HG03159 (cell line): ENCODE data around the gene ZDHHC16.
"Not testable (repeated sequence)": the region's sequence is repeated elsewhere in the genome, so short reads cannot be mapped to it uniquely, and the experiment has no call there.

Experiments used
- ATAC-seq: cut with Tn5 transposase; IDR thresholded peaks from one replicate; pipeline ENCODE4 v1.9.1; 2021; ENCODE audit warnings: mild to moderate bottlenecking, moderate library complexity; ENCODE audit not compliant: unreplicated experiment

ZDHHC16 gene

GRCh38 chr10:97445722-97446639 lies at the start of gene ZDHHC16, which contains the start of gene EXOSC1:
Gene ZDHHC16, plus strand, starts transcription at chr10:97446175. Its CDS starts 5,501 bp downstream, at chr10:97451676.
Gene EXOSC1, minus strand, starts transcription at chr10:97446006. Its CDS starts 21 bp downstream, at chr10:97445985.
- ATAC-seq: peak; percentile 95

GRCh38 chr10:97399843-97400545 lies 46.0 kb upstream of the ZDHHC16 start:
- ATAC-seq: no peak

- peak; percentile 92 for ATAC-seq
These were observed 45.1 kb upstream of the ZDHHC16 start, which contains the start of gene RRP12 for GRCh38 chr10:97400665-97401454. Gene RRP12, minus strand, starts transcription at chr10:97401340. Its CDS starts 109 bp downstream, at chr10:97401231.

DNA sequence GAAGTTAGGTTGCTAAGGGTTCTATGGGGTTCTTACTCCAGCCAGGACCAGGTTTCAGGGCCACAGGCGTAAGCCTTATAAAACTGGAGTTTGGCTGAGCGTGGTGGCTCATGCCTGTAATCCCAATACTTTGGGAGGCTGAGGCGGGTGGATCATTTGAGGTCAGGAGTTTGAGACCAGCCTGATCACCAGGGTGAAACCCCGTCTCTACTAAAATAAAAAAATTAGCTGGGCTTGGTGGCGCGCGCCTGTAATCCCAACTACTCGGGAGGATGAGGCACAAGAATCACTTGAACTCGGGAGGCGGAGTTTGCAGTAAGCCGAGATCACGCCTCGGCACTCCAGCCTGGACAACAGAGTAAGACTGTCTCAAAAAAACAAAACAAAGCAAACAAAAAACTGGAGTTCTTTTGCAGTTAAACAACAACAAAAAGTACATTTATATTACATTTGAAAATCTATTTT lies 44.5 kb upstream of the ZDHHC16 start:
- no peak for ATAC-seq

GRCh38 chr10:97404044-97404443 lies 41.9 kb upstream of the ZDHHC16 start:
- ATAC-seq: no peak

DNA sequence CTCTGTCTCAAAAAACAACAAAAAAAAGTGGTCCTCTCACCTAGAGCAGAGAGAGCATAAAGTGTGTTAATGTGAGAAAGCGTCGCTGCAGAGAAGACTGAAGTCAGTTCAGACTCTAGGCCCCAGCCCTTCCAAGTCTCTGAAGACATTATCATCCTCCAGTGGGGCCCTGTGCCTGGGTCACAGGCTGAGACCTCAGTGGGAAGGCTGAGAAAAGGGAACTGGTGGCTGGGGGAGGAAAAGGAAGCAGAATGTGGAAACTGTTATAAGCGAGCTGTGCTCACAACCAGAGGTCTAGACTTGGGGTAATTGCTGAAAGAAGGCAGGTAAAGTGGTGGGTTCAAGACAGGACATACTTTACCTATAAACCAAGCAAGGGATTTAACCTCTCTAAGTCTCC lies 39.9 kb upstream of the ZDHHC16 start:
- no peak for ATAC-seq

GRCh38 chr10:97406483-97406882 lies 39.5 kb upstream of the ZDHHC16 start:
- not testable (repeated sequence) for ATAC-seq

DNA sequence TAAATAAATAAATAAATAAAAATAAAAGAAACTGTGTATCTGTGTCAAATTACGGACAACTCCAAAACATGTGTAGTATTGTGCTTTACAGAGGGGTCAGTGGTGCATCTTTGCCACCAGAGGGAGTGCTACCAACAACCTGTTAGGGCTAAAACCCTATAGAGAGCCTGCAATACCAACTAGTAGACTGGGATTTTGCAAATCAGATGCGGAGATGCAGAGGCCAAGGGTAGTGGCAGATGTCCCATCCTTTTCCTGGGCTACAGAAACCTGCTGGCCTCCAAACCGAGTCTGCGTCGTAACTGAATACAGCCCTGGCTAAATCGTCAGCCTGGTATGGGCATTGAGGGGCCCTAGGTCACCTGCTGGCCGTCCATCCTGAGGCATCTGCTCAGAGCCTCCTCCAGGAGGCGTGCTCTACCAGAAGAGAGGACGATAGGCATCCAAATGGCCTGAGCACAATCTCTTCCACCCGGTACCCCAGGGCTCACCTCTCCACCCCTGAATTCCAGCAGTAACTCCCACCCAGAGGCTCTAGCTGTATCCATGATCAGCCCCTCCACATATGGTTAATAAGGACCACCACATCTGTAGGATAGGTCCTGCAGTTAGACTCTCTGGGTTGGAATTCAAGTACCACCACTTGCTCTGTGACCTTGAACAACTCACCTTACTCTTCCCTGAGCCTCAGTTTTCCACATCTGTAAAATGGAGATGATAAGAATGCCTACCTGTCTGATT lies 38.6 kb upstream of the ZDHHC16 start:
- peak; percentile 89 for ATAC-seq

DNA sequence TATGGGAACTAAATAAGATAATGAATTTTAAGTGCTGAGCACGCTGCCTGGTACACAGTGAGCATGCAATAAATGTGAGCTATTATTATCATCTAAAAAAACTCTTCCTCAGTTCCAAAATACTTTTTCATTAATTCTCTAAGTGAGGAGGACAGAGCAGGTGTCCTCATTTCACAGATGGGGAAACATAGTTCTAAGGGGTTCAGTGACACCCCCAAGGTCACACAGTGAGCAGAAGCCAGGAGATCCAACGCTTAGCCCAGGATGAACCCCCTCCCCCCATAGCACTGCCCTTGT lies 38.1 kb upstream of the ZDHHC16 start:
- no peak for ATAC-seq

- no peak for ATAC-seq
These were observed 37.4 kb upstream of the ZDHHC16 start for GRCh38 chr10:97408496-97408992.

- no peak for ATAC-seq
These were observed 34.6 kb upstream of the ZDHHC16 start for GRCh38 chr10:97411406-97411805.

- no peak for ATAC-seq
These were observed 33.1 kb upstream of the ZDHHC16 start for GRCh38 chr10:97412891-97413304.

- no peak for ATAC-seq
These were observed 29.4 kb upstream of the ZDHHC16 start for GRCh38 chr10:97416565-97416964.

- ATAC-seq: not testable (repeated sequence)
These were observed 22.2 kb upstream of the ZDHHC16 start for GRCh38 chr10:97423757-97424098.

DNA sequence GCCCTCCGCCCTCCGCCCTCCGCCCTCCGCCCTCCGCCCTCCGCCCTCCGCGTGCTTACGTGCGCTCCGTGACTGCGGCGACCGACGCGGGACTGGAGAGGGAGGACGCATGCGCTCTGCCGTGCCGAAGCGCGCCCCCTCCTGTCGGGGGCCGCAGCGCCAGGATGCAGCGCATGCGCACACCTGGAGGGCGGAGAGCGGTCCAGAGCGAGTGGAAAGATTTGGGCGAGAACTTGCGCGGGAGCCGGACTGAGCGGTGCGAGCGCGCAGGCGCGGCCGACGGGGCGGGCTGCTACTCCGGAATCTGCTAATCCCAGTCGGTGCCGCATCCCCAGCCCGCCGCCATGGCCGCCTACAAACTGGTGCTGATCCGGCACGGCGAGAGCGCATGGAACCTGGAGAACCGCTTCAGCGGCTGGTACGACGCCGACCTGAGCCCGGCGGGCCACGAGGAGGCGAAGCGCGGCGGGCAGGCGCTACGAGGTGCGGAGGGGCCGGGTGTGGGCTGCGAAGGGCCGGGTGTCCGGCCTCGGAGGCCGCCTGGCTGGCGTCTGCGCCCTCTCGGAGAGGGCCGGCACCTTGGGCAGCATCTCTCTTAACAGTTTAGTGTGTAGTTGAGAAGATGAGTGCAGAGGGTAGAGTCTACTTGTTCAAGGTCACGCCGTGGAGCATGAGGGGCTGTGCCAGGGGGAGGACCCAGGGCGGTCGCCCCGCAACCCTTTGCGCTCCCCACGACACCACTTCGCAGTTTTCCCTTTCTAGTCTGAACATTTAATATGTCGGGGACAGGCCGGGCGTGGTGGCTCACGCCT lies 19.8 kb upstream of the ZDHHC16 start, which contains the start of gene PGAM1:
Gene PGAM1, plus strand, starts transcription at position 228 of the 812 bp plus-strand sequence. Its CDS starts 117 bp downstream, at position 345.
- ATAC-seq: peak; percentile 85

DNA sequence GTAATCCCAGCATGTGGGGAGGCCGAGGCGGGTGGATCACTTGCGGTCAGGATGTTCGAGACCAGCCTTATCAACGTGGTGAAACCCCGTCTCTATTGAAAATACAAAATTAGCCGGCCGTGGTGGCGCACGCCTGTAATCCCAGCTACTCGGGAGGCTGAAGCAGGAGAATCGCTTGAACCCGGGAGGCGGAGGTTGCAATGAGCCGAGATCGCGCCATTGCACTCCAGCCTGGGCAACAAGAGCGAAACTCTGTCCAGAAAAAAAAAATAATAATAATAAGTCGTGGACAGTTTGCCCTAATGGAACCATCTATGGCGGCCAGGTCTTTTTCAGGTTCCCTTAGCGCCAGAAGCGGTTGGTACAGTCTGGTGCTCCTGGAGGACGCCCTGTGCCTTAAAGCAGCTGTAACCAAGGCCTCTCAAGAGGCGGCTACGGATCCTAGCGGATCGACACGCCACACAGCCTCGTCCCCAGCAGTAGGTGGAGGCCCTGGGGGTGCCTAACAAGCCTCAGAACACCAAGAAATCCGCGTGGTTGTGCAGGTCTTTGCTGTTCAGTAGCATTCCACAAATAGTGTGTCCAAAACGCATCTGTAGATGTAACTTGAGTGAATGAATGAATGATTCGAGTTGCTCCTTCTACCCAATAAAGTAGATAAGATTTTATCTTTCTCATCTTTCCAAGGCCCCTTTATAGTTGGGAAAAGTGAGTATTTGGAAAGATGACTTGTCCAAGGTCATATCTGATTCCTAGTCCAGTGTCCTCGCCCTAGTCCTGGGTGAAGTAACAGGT lies 19.0 kb upstream of the ZDHHC16 start:
- ATAC-seq: no peak

DNA sequence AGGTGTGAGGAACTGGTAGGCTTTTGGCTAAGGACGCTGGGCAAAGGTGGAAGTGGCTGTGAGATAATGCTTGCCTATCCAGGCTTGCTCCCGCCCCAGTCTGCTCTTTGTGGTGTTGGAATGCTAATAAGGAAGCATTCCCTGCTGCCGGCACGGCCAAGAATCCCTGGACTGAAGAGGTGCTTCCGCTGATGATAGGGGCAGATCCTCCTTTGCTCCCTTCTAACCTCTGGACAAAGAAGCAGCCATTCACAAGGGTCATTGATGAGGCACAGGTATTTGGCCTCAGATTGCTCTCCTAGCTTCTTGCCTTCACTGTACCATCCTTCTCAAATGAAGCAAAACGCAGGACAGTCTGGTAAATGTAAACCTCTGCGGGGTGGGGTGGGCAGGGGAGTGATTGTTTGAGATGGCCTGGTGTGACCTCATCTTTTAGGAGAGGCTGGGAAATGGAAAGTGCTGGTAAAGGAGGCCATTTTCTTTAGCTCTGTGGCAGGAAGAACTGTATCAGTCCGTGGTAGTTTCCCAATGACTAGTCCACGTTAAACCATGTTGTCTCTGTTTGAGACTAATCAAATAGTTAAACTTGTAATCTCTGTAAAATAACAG lies 18.3 kb upstream of the ZDHHC16 start:
- ATAC-seq: no peak

- ATAC-seq: no peak
These were observed 17.4 kb upstream of the ZDHHC16 start for GRCh38 chr10:97428572-97428981.
